HL-60 (cell line): ENCODE results near the gene HS6ST2.
"Not testable (repeated sequence)": the region's sequence is repeated elsewhere in the genome, so short reads cannot be mapped to it uniquely, and the experiment has no call there.

Experiments
- DNase-seq, 2 experiments: peaks; one replicate each; pipeline ENCODE4 v3.0.0-alpha.2; 2010 to 2020; ENCODE audit warnings: low read depth in 1 of 2, low spot score in 1 of 2
- H3K27ac ChIP-seq: fragments of 250-450 bp; sonication (Bioruptor Pico); replicated peaks from 2 replicates; pipeline ENCODE4 v1.5.1; 2020; ENCODE audit warnings: mild to moderate bottlenecking, moderate library complexity
- H3K27me3 ChIP-seq: fragments of 250-450 bp; sonication (Bioruptor Pico); 2 replicates; pipeline ENCODE4 v1.5.1; 2021; ENCODE audit warnings: mild to moderate bottlenecking, moderate library complexity; ENCODE audit not compliant: insufficient read depth, poor library complexity, severe bottlenecking
- H3K4me3 ChIP-seq: replicated peaks from 2 replicates; pipeline ENCODE4 v1.5.1; 2011; ENCODE audit warnings: mild to moderate bottlenecking, control low read depth, low read length; ENCODE audit not compliant: insufficient read depth
- CTCF ChIP-seq: IDR thresholded peaks from one replicate; pipeline ENCODE4 v1.5.1; 2011; ENCODE audit warnings: low read length, control low read depth, inconsistent platforms; ENCODE audit not compliant: insufficient read depth
- GABPA ChIP-seq: IDR thresholded peaks from 2 replicates; pipeline ENCODE4 v1.6.1; 2012; ENCODE audit warnings: low read depth
- POLR2AphosphoS5 ChIP-seq: IDR thresholded peaks from 2 replicates; pipeline ENCODE4 v1.6.1; 2012; ENCODE audit warnings: low read depth
- SPI1 ChIP-seq: IDR thresholded peaks from 2 replicates; pipeline ENCODE4 v1.6.1; 2012; ENCODE audit warnings: low read depth, mild to moderate bottlenecking, borderline replicate concordance
- TF ChIP-seq, protein P1 (sequence below): IDR thresholded peaks from 2 replicates; pipeline ENCODE4 v1.6.1; 2012; ENCODE audit warnings: low read depth; ENCODE audit not compliant: insufficient replicate concordance

The HS6ST2 gene

GRCh38 chrX:132954323-132954722, 4.1 kb downstream of the HS6ST2 start:
- TF ChIP-seq SPI1: no peak
- TF ChIP-seq CTCF: no peak
- TF ChIP-seq POLR2AphosphoS5: no peak
- TF ChIP-seq GABPA: no peak
- TF ChIP-seq, protein P1, sequence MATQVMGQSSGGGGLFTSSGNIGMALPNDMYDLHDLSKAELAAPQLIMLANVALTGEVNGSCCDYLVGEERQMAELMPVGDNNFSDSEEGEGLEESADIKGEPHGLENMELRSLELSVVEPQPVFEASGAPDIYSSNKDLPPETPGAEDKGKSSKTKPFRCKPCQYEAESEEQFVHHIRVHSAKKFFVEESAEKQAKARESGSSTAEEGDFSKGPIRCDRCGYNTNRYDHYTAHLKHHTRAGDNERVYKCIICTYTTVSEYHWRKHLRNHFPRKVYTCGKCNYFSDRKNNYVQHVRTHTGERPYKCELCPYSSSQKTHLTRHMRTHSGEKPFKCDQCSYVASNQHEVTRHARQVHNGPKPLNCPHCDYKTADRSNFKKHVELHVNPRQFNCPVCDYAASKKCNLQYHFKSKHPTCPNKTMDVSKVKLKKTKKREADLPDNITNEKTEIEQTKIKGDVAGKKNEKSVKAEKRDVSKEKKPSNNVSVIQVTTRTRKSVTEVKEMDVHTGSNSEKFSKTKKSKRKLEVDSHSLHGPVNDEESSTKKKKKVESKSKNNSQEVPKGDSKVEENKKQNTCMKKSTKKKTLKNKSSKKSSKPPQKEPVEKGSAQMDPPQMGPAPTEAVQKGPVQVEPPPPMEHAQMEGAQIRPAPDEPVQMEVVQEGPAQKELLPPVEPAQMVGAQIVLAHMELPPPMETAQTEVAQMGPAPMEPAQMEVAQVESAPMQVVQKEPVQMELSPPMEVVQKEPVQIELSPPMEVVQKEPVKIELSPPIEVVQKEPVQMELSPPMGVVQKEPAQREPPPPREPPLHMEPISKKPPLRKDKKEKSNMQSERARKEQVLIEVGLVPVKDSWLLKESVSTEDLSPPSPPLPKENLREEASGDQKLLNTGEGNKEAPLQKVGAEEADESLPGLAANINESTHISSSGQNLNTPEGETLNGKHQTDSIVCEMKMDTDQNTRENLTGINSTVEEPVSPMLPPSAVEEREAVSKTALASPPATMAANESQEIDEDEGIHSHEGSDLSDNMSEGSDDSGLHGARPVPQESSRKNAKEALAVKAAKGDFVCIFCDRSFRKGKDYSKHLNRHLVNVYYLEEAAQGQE: no peak
- no peak for DNase-seq
- H3K27ac ChIP-seq: no peak overlapping the region
- no peaks in the 10 kb centered on the region for H3K27me3 ChIP-seq
- no peak overlapping the region for H3K4me3 ChIP-seq

GRCh38 chrX:132953354-132953753, 5.1 kb downstream of the HS6ST2 start:
- no peaks in the 10 kb centered on the region for H3K27me3 ChIP-seq
- no peak overlapping the region for H3K27ac ChIP-seq
- H3K4me3 ChIP-seq: no peak overlapping the region
- DNase-seq: no peak
- TF ChIP-seq POLR2AphosphoS5 (no peak), CTCF (no peak), GABPA (no peak), SPI1 (no peak)
- TF ChIP-seq, protein P1: no peak

GRCh38 chrX:132948648-132949260, 9.7 kb downstream of the HS6ST2 start:
- TF ChIP-seq POLR2AphosphoS5: no peak
- TF ChIP-seq GABPA: no peak
- TF ChIP-seq SPI1: no peak
- TF ChIP-seq CTCF: no peak
- Histone ChIP-seq H3K27ac (no peak overlapping the region), H3K4me3 (no peak overlapping the region), H3K27me3 (no peaks in the 10 kb centered on the region)
- DNase-seq: no peak

DNA sequence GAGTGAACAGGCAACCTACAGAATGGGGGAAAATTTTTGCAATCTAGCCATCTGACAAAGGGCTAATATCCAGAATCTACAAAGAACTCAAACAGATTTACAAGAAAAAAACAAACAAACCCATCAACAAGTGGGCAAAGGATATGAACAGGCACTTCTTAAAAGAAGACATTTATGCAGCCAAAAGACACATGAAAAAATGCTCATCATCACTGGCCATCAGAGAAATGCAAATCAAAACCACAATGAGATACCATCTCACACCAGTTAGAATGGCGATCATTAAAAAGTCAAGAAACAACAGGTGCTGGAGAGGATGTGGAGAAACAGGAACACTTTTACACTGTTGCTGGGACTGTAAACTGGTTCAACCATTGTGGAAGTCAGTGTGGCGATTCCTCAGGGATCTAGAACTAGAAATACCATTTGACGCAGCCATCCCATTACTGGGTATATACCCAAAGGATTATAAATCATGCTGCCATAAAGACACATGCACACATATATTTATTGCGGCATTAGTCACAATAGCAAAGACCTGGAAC, 13.3 kb downstream of the HS6ST2 start:
- DNase-seq, H3K27me3 ChIP-seq, H3K27ac ChIP-seq, H3K4me3 ChIP-seq: not testable (repeated sequence)
